Heart left ventricle (tissue), 16 donors: Measurements from ENCODE around the gene RABL6. TPM values are rescaled to one million over a fixed set of nuclear protein-coding genes. Genes with fewer than 3 reads are reported as not detected.
A peak's percentile ranks its signal among the peaks of the same experiment; 100 is the strongest.

Experiments used
- ATAC-seq, 4 donors: fragments of 200-7000 bp; cut with Tn5 transposase; one replicate each; pipeline ENCODE4 v1.9.1; 2020 to 2022; ENCODE audit warnings: moderate library complexity in 4 of 4, mild to moderate bottlenecking in 3 of 4, moderate number of reproducible peaks in 1 of 4
- DNase-seq, 5 donors: peaks; one replicate each; pipeline ENCODE4 v3.0.0-alpha.2; 2020
- H3K27ac ChIP-seq, 12 donors: fragments of 200-600 bp; sonication (generic) in 4 of 12; one replicate each; pipeline versions ENCODE4 v1.5.0 to v1.8.0; 2016 to 2022; ENCODE audit warnings: mild to moderate bottlenecking in 2 of 12
- H3K27me3 ChIP-seq, 9 donors: fragments of 200-600 bp; sonication (generic) in 2 of 9; one replicate each; pipeline versions ENCODE4 v1.5.1 to v1.8.0; 2016 to 2022; ENCODE audit warnings: mild to moderate bottlenecking in 3 of 9
- H3K36me3 ChIP-seq, 9 donors: fragments of 200-600 bp; sonication (generic) in 2 of 9; one replicate each; pipeline versions ENCODE4 v1.5.0 to v1.8.0; 2018 to 2022; ENCODE audit warnings: mild to moderate bottlenecking in 2 of 9
- H3K4me1 ChIP-seq, 12 donors: fragments of 200-600 bp; sonication (generic) in 4 of 12; one replicate each; pipeline versions ENCODE4 v1.5.0 to v1.8.0; 2016 to 2022; ENCODE audit warnings: mild to moderate bottlenecking in 3 of 12
- H3K4me3 ChIP-seq, 12 donors: fragments of 200-600 bp; sonication (generic) in 4 of 12; one replicate each; pipeline versions ENCODE4 v1.5.0 to v1.8.0; 2017 to 2022; ENCODE audit warnings: mild to moderate bottlenecking in 9 of 12, moderate library complexity in 4 of 12
- H3K9me3 ChIP-seq, 12 donors: fragments of 200-600 bp; sonication (generic) in 4 of 12; one replicate each; pipeline versions ENCODE4 v1.5.0 to v1.8.0; 2016 to 2022; ENCODE audit warnings: mild to moderate bottlenecking in 1 of 12
- POLR2A ChIP-seq, 2 donors: fragments of 450-650 bp; IDR thresholded peaks; one replicate each; pipeline ENCODE4 v1.6.1; 2017; ENCODE audit warnings: antibody characterized with exemption in 2 of 2, mild to moderate bottlenecking in 2 of 2, moderate library complexity in 2 of 2
- whole genome bisulfite sequencing, 4 donors: extraction: QIAGEN DNeasy Blood & Tissue Kit in 2 of 4; methylation state at CpG; one replicate each; pipeline versions ENCODE4 v1.1.5 to v1.1.7; 2013 to 2018; 5-methylcytosine and 5-hydroxymethylcytosine counted together
- intact Hi-C, 10 donors: fragments of 100-400 bp; cut with DNase I; formaldehyde crosslinking; loops; one replicate each; pipeline versions ENCODE4 v1.11.1 to v1.14.2; 2022
- polyA plus RNA-seq, 2 donors: library from polyadenylated mRNA; stranded (reverse); fragments of 200-250 nt; gene quantifications; one replicate each; pipeline ENCODE4 v1.2.3, GENCODE V29; 2013
- total RNA-seq, 9 donors: library from RNA; depleted of rRNA in 2 of 9; stranded (reverse); fragments of >200 nt in 2 of 9; fragmentation: NEBNext Ultra II Directional in 3 of 9; extraction: Animal tissue kit (Norgen Biotek cat#: 25700) in 3 of 9; gene quantifications; one replicate each; pipeline versions ENCODE4 v1.1.0 to v1.2.4, GENCODE V29; 2016 to 2023
- TF ChIP-seq, protein P1 (sequence below), 12 donors: fragments of 200-600 bp; sonication (generic) in 4 of 12; IDR thresholded peaks; one replicate each; pipeline versions ENCODE4 v1.5.0 to v1.8.0; 2018 to 2022; ENCODE audit warnings: antibody characterized with exemption in 12 of 12, mild to moderate bottlenecking in 5 of 12
- donor health status: ischemic (EF 13 %, LVEDD 7.1; RV severe dilation, severe dysfunction).
- donor health status: healthy with polysubstance abuse.
- donor health status: DM: no; HTN: yes; CAD: no.
- donor health status: DM: no; HTN: no; CAD: no.
- donor health status: ischemic (EF 25% LVEDD 6.9; RV normal size, moderate dysfunction).
- donor health status: ischemic (EF 25% LVEDD 5.7; RV mildly dilated, moderate dysfunction).
- donor health status: healthy.
- donor health status: DM: yes; HTN: yes; CAD: no.
- donor health status: ischemic (EF 35%, LVEDD 5.7; RV mildly dilated, moderate dysfunction).
- donor health status: nonischemic (EF 11% LVEDD 7.7; RV severe dilation, severe dysfunction).
- donor health status: DM: yes; HTN: yes; CAD: no.
- donor health status: PGD.
- donor health status: ischemic (EF 29% LVEDD 5.4; RV normal size, mild dysfunction).
- donor health status: nonischemic (EF 23%, LVEDD 6.1; RV moderate dilation, normal function).

RABL6 gene
- total and polyA plus RNA-seq, 11 donors: 59.4 to 90.8 (median 71.6) TPM

DNA sequence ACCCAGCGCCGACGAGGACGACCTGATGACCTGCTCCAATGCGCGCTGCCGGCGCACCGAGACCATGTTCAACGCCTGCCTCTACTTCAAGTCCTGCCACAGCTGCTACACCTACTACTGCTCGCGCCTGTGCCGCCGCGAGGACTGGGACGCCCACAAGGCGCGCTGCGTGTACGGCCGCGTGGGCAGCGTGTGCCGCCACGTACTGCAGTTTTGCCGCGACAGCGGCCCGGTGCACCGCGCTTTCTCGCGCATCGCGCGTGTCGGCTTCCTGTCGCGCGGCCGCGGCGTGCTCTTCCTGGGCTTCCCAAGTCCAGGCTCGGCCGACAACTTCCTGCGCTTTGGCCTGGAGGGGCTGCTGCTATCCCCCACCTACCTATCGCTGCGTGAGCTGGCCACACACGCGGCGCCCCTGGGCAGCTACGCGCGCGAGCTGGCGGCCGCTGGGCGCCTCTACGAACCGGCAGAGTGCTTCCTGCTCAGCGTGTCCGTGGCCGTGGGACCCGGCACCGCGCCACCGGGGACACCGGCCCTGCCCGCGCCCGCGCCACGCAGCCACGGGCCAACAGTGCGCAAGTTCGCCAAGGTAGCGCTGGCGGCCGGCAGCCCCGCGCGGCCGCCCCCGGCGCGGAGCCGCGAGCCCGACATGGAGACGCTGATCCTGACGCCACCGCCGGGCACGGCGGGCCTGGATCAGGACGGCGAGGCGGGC, 38.8 kb downstream of the RABL6 start:
- Histone ChIP-seq H3K4me1 (peaks cover 14 to 80% (median 50%) of the 10 kb centered on the region in 12 donors), H3K4me3 (peak overlapping the region in 11 of 12 donors; percentile 7 to 93 (median 85)), H3K9me3 (no peaks in the 10 kb centered on the region), H3K27ac (peak overlapping the region in 5 of 12 donors; percentile 92 to 97 (median 95)), H3K36me3 (peaks cover 0 to 15% (median 9%) of the 10 kb centered on the region in 9 donors), H3K27me3 (peaks cover 0 to 44% (median 19%) of the 10 kb centered on the region in 9 donors)
- no peak for TF ChIP-seq POLR2A (IDR thresholded peaks at IDR 0.05)
- TF ChIP-seq, protein P1, sequence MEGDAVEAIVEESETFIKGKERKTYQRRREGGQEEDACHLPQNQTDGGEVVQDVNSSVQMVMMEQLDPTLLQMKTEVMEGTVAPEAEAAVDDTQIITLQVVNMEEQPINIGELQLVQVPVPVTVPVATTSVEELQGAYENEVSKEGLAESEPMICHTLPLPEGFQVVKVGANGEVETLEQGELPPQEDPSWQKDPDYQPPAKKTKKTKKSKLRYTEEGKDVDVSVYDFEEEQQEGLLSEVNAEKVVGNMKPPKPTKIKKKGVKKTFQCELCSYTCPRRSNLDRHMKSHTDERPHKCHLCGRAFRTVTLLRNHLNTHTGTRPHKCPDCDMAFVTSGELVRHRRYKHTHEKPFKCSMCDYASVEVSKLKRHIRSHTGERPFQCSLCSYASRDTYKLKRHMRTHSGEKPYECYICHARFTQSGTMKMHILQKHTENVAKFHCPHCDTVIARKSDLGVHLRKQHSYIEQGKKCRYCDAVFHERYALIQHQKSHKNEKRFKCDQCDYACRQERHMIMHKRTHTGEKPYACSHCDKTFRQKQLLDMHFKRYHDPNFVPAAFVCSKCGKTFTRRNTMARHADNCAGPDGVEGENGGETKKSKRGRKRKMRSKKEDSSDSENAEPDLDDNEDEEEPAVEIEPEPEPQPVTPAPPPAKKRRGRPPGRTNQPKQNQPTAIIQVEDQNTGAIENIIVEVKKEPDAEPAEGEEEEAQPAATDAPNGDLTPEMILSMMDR (IDR thresholded peaks at IDR 0.05): no peak
- DNase-seq (no peak), ATAC-seq (no peak)
- 8 to 21% (median 14%) methylated on average over 18 to 98 of the region's 98 CpGs for WGBS, 4 donors
- intact Hi-C loops: loop anchor here in 9 of 10 donors (5.0 to 10.0 kb wide), 6 partner anchors 52 to 191 kb away; partner anchors contain the start of genes TMEM141 (in 6 of the 9), FBXW5 (in 3 of the 9), CCDC183 (in 2 of the 9) and FUT7 (in 2 of the 9)

DNA sequence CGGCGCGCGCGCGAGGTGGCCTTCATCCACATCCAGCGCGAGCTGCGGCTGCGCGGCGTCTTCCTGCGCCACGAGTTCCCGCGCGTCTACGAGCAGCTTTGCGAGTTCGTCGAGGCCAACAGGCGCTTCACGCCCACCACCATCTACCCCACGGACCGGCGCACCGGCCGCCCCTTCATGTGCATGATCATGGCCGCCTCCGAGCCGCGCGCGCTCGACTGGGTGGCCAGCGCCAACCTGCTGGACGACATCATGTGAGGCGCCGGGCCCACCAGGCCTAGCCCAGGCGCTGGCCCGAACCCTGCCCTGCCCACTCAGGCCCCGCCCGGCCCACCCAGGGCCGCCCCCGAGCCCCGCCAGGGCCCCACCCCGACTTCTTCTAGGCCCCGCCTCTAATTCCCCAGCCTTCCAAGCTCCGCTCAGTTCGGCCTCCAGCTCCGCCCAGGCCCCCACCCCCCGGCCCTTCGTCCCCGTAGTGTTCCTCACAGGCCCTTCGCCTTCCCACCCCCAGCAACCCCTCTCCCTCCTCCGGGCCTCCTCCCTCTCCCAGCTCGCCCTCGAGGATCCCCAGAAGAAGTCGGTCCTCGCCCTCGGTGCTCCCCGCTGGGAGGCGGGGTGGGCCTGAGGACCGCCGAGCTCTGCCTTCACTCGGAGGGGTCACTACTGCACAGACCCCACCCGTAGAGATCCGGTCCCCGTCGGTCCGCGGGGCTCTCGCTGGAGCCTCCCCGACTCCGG, 39.5 kb downstream of the RABL6 start:
- WGBS, 4 donors: 2 to 4% (median 3%) methylated on average over 25 to 75 of the region's 75 CpGs
- peaks cover 14 to 80% (median 45%) of the 10 kb centered on the region in 12 donors for H3K4me1 ChIP-seq
- peaks cover 0 to 44% (median 19%) of the 10 kb centered on the region in 9 donors for H3K27me3 ChIP-seq
- DNase-seq (peak; percentile 68 to 88 (median 79)), ATAC-seq (peak; percentile 3 to 25 (median 12))
- intact Hi-C loops: loop anchor here in 9 of 10 donors (5.0 to 10.0 kb wide), 6 partner anchors 52 to 190 kb away; partner anchors contain the start of genes TMEM141 (in 6 of the 9), FBXW5 (in 3 of the 9), CCDC183 (in 2 of the 9) and FUT7 (in 2 of the 9)
- H3K27ac ChIP-seq: peak overlapping the region in 11 of 12 donors; percentile 85 to 97 (median 92)
- TF ChIP-seq, protein P1 (IDR thresholded peaks at IDR 0.05): no peak
- no peak for TF ChIP-seq POLR2A (IDR thresholded peaks at IDR 0.05)
- peak overlapping the region; percentile 63 to 93 (median 84) for H3K4me3 ChIP-seq
- no peaks in the 10 kb centered on the region for H3K9me3 ChIP-seq
- peaks cover 0 to 15% (median 9%) of the 10 kb centered on the region in 9 donors for H3K36me3 ChIP-seq

DNA sequence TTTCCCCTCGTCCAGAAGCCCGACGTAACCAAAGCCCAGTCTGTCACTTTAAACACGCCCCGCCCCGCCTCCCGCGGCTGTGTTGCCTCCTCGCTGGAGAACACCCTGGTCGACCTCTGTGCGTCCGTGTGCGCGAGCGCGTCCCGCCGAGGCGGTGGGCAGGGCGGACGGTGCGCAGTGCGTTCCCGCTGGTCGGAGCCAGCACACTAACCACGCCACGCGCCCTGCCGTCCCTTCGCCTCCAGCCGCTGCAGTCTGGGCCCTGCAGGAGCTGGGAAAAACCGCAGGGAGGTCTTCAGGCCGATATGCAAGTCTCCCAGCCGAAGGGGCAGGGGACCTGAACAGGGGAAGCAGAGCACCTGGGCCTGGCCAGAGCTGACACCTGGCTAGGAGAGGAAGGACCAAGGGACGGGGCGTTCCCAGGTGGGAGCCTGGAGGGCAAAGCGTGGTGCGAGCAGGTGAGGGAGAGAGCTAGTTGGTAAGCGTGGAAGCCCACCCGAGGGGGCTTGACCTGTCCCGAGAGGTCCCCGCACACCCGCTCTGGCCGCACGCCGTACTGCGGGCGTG, 40.2 kb downstream of the RABL6 start:
- DNase-seq (peak; percentile 88 to 97 (median 94)), ATAC-seq (peak in 3 of 4 donors; percentile 38 to 60 (median 56))
- Histone ChIP-seq H3K27ac (peak overlapping the region; percentile 59 to 97 (median 92)), H3K27me3 (peaks cover 0 to 42% (median 19%) of the 10 kb centered on the region in 9 donors), H3K4me1 (peaks cover 14 to 75% (median 40%) of the 10 kb centered on the region in 12 donors), H3K9me3 (no peaks in the 10 kb centered on the region), H3K4me3 (peak overlapping the region; percentile 63 to 93 (median 84)), H3K36me3 (peaks cover 0 to 15% (median 9%) of the 10 kb centered on the region in 9 donors)
- peak; percentile 55 to 84 for TF ChIP-seq POLR2A (IDR thresholded peaks at IDR 0.05)
- TF ChIP-seq, protein P1 (IDR thresholded peaks at IDR 0.05): no peak
- intact Hi-C loops: loop anchor here in 9 of 10 donors (2.0 to 10.0 kb wide), 10 partner anchors 19 to 189 kb away; partner anchors contain the start of genes TMEM141 (in 6 of the 9), FBXW5 (in 5 of the 9), C8G (in 2 of the 9) and CCDC183 (in 2 of the 9)
- 0 to 2% (median 1%) methylated on average over 26 to 48 of the region's 48 CpGs for WGBS, 4 donors
